A673 (cell line): ENCODE measurements around the gene ABCA4. TPM values are rescaled to one million over a fixed set of nuclear protein-coding genes. Genes with fewer than 3 reads are reported as not detected.
"Not testable (repeated sequence)": the region's sequence is repeated elsewhere in the genome, so short reads cannot be mapped to it uniquely, and the experiment has no call there.

Experiments used
- BruUV-seq: library from RNA; stranded (reverse); fragments of 400-500 nt; replicated peaks from 2 replicates; lab custom pipeline; 2021; lab: Mats Ljungman, UMichigan
- CTCF ChIA-PET: fragments of 300-600 bp; sonication (Branson Sonifier 250); formaldehyde crosslinking; loops from one replicate; lab custom pipeline; 2022; ENCODE audit warnings: antibody characterized with exemption; lab: Charles Lee
- POLR2A ChIA-PET: fragments of 300-600 bp; sonication (Branson Sonifier 250); formaldehyde crosslinking; loops from one replicate; lab custom pipeline; 2022; ENCODE audit warnings: antibody characterized with exemption; ENCODE audit not compliant: low non-redundant PET; lab: Charles Lee
- DNase-seq: peaks from one replicate; pipeline ENCODE4 v3.0.0-alpha.2; 2015; ENCODE audit warnings: low spot score
- H3K27ac ChIP-seq: fragments of 200-600 bp; sonication (generic); 2 replicates; pipeline ENCODE4 v1.5.1; 2016; ENCODE audit warnings: mixed run types, low read depth, mild to moderate bottlenecking, mixed read lengths, antibody characterized with exemption, low read length; ENCODE audit not compliant: poor library complexity, severe bottlenecking
- H3K27me3 ChIP-seq: fragments of 200-600 bp; sonication (generic); replicated peaks from 2 replicates; pipeline ENCODE4 v1.6.1; 2017; ENCODE audit warnings: mixed run types, low read depth, mild to moderate bottlenecking, mixed read lengths, antibody characterized with exemption, low read length; ENCODE audit not compliant: insufficient read depth, poor library complexity
- H3K36me3 ChIP-seq: fragments of 200-600 bp; sonication (generic); 2 replicates; pipeline ENCODE4 v1.6.1; 2016; ENCODE audit warnings: mixed run types, mild to moderate bottlenecking, mixed read lengths, antibody characterized with exemption, low read length; ENCODE audit not compliant: insufficient read depth, poor library complexity, severe bottlenecking
- H3K4me1 ChIP-seq: fragments of 200-600 bp; sonication (generic); 2 replicates; pipeline ENCODE4 v1.6.1; 2017; ENCODE audit warnings: mixed run types, mild to moderate bottlenecking, mixed read lengths, antibody characterized with exemption, low read length; ENCODE audit not compliant: insufficient read depth, poor library complexity, severe bottlenecking
- H3K4me3 ChIP-seq: fragments of 200-600 bp; sonication (generic); 2 replicates; pipeline ENCODE4 v1.5.1; 2016; ENCODE audit warnings: low read depth, mixed run types, mild to moderate bottlenecking, mixed read lengths, low read length; ENCODE audit not compliant: poor library complexity, severe bottlenecking
- H3K9me3 ChIP-seq: fragments of 200-600 bp; sonication (generic); 2 replicates; pipeline ENCODE4 v1.6.1; 2016; ENCODE audit warnings: mixed run types, low read depth, mild to moderate bottlenecking, mixed read lengths, antibody characterized with exemption, low read length; ENCODE audit not compliant: poor library complexity, severe bottlenecking
- CTCF ChIP-seq: fragments of 300-800, 200-600 bp; sonication (generic); conservative IDR thresholded peaks from 2 replicates; pipeline ENCODE4 v1.5.1; 2017; ENCODE audit warnings: low read depth, mild to moderate bottlenecking, antibody characterized with exemption, low read length, moderate library complexity, mixed read lengths
- EZH2 ChIP-seq: fragments of 200-600 bp; sonication (generic); IDR thresholded peaks from 2 replicates; pipeline ENCODE4 v1.6.1; 2017; ENCODE audit warnings: borderline replicate concordance, low read depth, mild to moderate bottlenecking, mixed read lengths, antibody characterized with exemption, low read length; ENCODE audit not compliant: poor library complexity, severe bottlenecking
- intact Hi-C: fragments of 100-400 bp; cut with micrococcal nuclease; formaldehyde crosslinking; loops from one replicate; pipeline ENCODE4 v1.10.0; 2022; ENCODE audit not compliant: unreplicated experiment
- total RNA-seq: library from RNA; stranded (reverse); gene quantifications from 2 replicates; pipeline ENCODE4 v1.2.3, GENCODE V29; 2021

Gene ABCA4
- total RNA-seq, 1 experiment from 2014 or later, result 0.09 TPM

DNA sequence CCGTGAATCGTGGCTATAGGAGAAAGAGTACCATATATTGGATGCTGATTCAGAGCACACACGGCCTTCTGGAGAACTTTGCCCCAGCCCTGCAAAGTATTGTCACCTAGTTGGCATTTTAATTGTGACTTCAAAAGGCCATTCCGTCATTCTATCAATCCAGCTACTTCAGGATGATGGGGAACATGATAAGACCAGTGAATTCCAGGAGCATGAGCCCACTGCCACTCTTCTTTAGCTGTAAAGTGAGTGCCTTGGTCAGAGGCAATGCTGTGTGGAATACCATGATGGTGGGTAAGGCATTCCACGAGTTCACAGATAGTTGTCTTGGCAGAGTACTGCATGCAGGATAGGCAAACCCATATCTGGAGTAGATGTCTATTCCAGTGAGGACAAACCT lies 42.3 kb upstream of the ABCA4 start:
- POLR2A ChIA-PET, H3K9me3 ChIP-seq, H3K4me1 ChIP-seq, CTCF ChIA-PET, intact Hi-C loops, BruUV-seq, DNase-seq, H3K36me3 ChIP-seq, H3K27ac ChIP-seq, H3K4me3 ChIP-seq, H3K27me3 ChIP-seq: not testable (repeated sequence)

GRCh38 chr1:94160811-94161210 lies 39.9 kb upstream of the ABCA4 start:
- peak; percentile 32 for DNase-seq
- Histone ChIP-seq H3K27ac (no peak overlapping the region), H3K27me3 (no peaks in the 10 kb centered on the region), H3K4me1 (no peaks in the 10 kb centered on the region), H3K9me3 (no peaks in the 10 kb centered on the region), H3K4me3 (no peak overlapping the region), H3K36me3 (no peaks in the 10 kb centered on the region)
- TF ChIP-seq EZH2 (no peak), CTCF (no peak)
- BruUV-seq, result no TSS peak
- intact Hi-C loops, result no loop called here
- CTCF ChIA-PET, result no interaction called here
- POLR2A ChIA-PET, result no interaction called here

GRCh38 chr1:94156096-94156625 lies 35.2 kb upstream of the ABCA4 start:
- ChIA-PET POLR2A (no interaction called here), CTCF (no interaction called here)
- H3K27me3 ChIP-seq, result no peaks in the 10 kb centered on the region
- H3K27ac ChIP-seq, result no peak overlapping the region
- H3K4me3 ChIP-seq, result no peak overlapping the region
- no peaks in the 10 kb centered on the region for H3K4me1 ChIP-seq
- BruUV-seq, result no TSS peak
- H3K9me3 ChIP-seq, result no peaks in the 10 kb centered on the region
- intact Hi-C loops, result no loop called here
- DNase-seq, result no peak
- TF ChIP-seq EZH2 (no peak), CTCF (no peak)
- H3K36me3 ChIP-seq, result no peaks in the 10 kb centered on the region

DNA sequence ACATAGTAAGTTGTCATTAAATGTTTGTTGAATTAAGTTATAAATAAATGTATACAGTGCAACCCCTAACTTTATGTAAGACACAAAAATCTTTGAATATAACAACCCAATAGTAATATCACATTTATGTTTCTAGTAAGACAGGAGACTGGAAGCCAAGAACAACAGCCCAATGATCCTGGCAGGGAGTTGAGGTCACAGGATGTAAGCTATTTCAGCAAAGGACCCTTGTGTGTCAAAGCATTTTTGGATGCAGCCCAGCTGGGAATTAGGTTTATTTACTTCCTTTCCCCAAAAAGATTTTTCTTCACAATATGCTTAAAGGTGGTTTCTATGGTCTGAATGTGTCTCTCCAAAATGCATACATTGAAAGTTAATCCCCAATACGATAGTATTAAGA lies 34.0 kb upstream of the ABCA4 start:
- H3K9me3 ChIP-seq, result no peaks in the 10 kb centered on the region
- POLR2A ChIA-PET, result no interaction called here
- CTCF ChIA-PET, result no interaction called here
- intact Hi-C loops, result no loop called here
- no peaks in the 10 kb centered on the region for H3K27me3 ChIP-seq
- TF ChIP-seq CTCF (no peak), EZH2 (no peak)
- BruUV-seq, result no TSS peak
- no peak for DNase-seq
- no peaks in the 10 kb centered on the region for H3K36me3 ChIP-seq
- H3K4me1 ChIP-seq, result no peaks in the 10 kb centered on the region
- no peak overlapping the region for H3K27ac ChIP-seq
- no peak overlapping the region for H3K4me3 ChIP-seq
